Measurements from ENCODE around the gene CERS1. TPM values are rescaled to one million over a fixed set of nuclear protein-coding genes. Genes with fewer than 3 reads are reported as not detected.

The CERS1 gene
- total and polyA plus RNA-seq, 8 donors, result 0.20 to 4.0 (median 3.4) TPM

DNA sequence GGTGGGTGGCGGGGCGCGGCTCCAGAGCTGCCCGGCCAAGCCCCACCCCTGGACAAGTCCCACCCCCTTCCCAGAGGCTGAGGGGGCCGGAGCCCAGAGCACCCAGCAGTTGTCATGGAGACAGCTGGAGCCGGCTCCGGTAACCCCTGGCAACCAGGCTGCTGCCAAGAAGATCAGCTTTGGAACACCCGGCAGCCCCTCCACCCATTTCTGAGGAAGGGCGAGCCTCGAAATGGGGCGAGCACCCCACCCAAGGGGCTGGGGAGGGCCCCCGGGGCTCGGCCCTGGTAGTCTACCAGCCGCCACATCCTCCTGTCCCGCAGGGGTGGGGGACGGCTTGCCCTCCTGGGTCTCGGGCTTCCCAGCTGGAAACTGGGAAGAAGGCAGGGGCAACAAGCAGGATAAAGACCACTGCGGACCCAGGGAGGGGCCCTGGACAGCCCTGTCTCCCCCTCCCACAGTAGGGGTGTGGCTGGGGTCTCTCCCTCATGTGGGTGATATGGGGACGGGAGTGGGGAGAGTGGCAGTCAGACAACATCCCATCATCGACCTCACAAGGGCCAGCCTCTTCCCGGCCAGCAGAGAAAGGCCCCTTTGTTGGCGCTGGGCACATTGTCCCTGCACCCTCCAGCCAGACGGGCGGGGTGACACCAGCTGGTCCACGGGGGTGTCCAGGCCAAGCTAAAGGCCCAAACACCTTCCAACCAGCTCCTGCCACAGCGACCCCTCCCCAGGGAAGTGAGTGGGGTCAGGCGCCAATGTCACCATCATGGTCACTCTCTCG, 1.5 kb downstream of the CERS1 start:
- H3K4me3 ChIP-seq, result no peak overlapping the region
- peak in 2 of 4 donors; percentile 51 to 81 for DNase-seq
- no peaks in the 10 kb centered on the region for H3K9me3 ChIP-seq
- H3K36me3 ChIP-seq, result peaks cover 0 to 10% of the 10 kb centered on the region in 2 donors
- intact Hi-C loops (cut with DNase I), result no loop called here
- no peak for ATAC-seq
- H3K27ac ChIP-seq, result no peak overlapping the region
- peaks cover 15 to 49% of the 10 kb centered on the region in 2 donors for H3K27me3 ChIP-seq
- TF ChIP-seq, protein P1, sequence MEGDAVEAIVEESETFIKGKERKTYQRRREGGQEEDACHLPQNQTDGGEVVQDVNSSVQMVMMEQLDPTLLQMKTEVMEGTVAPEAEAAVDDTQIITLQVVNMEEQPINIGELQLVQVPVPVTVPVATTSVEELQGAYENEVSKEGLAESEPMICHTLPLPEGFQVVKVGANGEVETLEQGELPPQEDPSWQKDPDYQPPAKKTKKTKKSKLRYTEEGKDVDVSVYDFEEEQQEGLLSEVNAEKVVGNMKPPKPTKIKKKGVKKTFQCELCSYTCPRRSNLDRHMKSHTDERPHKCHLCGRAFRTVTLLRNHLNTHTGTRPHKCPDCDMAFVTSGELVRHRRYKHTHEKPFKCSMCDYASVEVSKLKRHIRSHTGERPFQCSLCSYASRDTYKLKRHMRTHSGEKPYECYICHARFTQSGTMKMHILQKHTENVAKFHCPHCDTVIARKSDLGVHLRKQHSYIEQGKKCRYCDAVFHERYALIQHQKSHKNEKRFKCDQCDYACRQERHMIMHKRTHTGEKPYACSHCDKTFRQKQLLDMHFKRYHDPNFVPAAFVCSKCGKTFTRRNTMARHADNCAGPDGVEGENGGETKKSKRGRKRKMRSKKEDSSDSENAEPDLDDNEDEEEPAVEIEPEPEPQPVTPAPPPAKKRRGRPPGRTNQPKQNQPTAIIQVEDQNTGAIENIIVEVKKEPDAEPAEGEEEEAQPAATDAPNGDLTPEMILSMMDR (IDR thresholded peaks at IDR 0.05), result no peak
- peaks cover 0 to 16% of the 10 kb centered on the region in 2 donors for H3K4me1 ChIP-seq

DNA sequence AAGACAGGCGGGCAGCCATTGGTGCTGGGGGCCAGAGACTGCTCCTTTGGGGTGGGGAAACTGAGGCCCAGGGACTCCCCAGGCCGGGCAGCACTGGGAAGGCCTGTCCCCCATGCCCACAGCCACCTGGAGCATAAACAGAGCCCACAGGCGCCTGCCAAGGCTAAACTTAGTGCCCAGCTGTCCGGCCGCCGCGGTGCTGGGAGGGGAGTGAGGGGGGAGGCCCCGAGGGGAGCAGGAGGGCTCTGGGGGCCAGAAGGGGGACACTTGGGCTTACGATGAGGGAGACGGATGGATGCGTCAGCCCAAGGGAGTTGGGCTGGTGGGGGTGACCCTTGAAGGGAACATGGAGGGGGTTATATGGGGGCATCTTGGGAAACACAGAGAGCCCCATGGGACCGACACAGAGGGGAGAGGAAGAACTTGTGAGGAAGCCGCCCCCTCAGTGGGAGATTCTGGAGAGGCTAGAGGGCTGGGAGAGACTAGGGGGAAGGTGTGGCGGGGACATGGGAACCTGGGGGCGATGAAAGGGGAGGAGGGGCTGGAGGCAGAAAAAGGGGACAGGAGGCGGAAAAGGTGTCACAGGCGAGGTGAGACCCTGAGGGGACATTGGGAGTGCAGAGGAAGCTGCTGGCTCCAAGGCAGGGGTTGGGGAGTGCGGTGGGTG, 2.2 kb downstream of the CERS1 start:
- ATAC-seq (no peak), DNase-seq (no peak)
- peaks cover 0 to 16% of the 10 kb centered on the region in 2 donors for H3K4me1 ChIP-seq
- peaks cover 0 to 3% of the 10 kb centered on the region in 2 donors for H3K36me3 ChIP-seq
- no peak overlapping the region for H3K4me3 ChIP-seq
- intact Hi-C loops (cut with DNase I), result no loop called here
- no peaks in the 10 kb centered on the region for H3K9me3 ChIP-seq
- H3K27me3 ChIP-seq, result peaks cover 15 to 49% of the 10 kb centered on the region in 2 donors
- no peak overlapping the region for H3K27ac ChIP-seq
- TF ChIP-seq, protein P1 (IDR thresholded peaks at IDR 0.05), result no peak

DNA sequence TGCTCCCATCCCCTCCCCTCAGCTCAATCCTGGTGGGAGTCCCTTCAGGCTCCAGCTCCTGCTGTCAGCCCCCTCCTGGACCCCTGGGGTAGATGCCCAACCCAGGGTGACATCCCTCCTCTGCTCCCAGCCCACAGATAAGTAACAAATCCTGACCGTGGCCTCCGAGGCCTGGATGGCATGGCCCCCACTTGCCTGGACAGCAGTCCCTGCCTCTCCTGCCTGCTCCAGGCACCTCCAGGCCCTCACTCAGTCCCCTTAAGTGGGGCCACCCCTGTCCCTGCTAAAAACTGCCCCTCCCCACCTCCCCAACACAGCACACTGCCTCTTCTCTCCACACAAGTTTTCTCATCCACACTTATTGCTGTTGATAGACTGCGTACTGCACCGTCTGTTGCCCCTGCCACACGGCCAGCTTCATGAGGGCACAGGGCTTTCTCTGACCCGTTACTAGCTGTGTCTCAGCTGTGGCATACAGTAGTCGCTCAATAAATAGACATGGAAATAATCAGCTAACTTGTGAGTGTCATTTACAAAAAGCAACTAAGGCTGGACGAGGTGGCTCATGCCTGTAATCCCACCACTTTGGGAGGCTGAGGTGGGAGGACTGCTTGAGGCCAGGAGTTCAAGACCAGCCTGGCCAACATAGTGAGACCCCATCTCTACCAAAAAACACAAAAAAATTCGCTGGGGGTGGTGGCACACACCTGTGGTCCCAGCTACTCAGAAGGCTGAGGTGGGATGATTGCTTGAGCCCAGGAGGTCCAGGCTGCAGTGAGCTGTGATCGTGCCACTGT, 5.8 kb downstream of the CERS1 start:
- DNase-seq, result peak in 1 of 4 donors; percentile 60
- no peak overlapping the region for H3K27ac ChIP-seq
- no peak overlapping the region for H3K4me3 ChIP-seq
- TF ChIP-seq, protein P1 (IDR thresholded peaks at IDR 0.05), result no peak
- intact Hi-C loops (cut with DNase I), result no loop called here
- no peaks in the 10 kb centered on the region for H3K9me3 ChIP-seq
- H3K4me1 ChIP-seq, result peaks cover 0 to 5% of the 10 kb centered on the region in 2 donors
- ATAC-seq, result no peak
- H3K27me3 ChIP-seq, result peaks cover 10 to 28% of the 10 kb centered on the region in 2 donors
- H3K36me3 ChIP-seq, result no peaks in the 10 kb centered on the region

GRCh38 chr19:18886972-18887371, 9.0 kb downstream of the CERS1 start:
- intact Hi-C loops (cut with DNase I), result no loop called here
- Histone ChIP-seq H3K27me3 (no peaks in the 10 kb centered on the region), H3K4me1 (no peaks in the 10 kb centered on the region), H3K36me3 (no peaks in the 10 kb centered on the region), H3K27ac (no peak overlapping the region), H3K4me3 (no peak overlapping the region), H3K9me3 (no peaks in the 10 kb centered on the region)
- ATAC-seq (no peak), DNase-seq (no peak)
- TF ChIP-seq, protein P1 (IDR thresholded peaks at IDR 0.05), result no peak
